Fibroblast of the conjunctiva (primary cell): ENCODE results near the gene FEZ2.

ENCODE experiments used
- DNase-seq: peaks from one replicate; pipeline ENCODE4 v3.0.0-alpha.2; 2010; ENCODE audit warnings: low read depth

The FEZ2 gene

DNA sequence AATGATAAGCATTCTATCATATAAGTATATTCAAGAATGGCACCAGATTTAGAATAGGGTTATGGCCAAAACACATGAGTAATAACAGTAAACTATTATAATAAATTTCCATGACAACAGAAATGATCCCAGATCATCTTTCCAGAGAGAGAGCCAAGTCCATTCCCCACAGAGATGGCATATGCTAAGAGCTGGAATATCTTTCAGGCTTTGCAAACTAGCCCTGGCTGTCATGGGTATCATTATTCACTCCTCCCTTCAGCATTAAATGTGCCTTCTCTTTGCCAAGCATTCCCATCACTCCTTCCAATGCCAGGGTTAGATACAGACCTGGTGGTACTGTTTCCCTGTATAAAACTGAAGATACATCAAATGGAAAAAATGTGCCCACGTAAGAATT, 10.9 kb downstream of the FEZ2 start:
- no peak for DNase-seq

DNA sequence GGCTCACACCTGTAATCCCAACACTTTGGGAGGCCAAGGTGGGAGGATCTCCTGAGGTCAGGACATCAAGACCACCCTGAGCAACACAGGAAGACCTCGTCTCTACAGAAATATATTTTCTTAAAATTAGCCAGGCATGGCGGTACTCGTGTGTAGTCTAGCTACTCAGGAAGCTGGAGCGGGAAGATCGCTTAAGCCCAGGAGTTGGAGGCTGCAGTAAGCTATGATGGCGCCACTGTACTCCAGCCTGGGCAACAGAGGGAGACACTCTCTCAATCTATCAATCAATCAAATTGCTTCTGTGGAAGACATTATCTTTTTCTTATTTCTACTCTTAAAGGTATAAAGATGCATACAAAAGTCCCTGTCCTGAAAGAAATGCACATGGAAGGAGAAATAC, 11.3 kb downstream of the FEZ2 start:
- no peak for DNase-seq

DNA sequence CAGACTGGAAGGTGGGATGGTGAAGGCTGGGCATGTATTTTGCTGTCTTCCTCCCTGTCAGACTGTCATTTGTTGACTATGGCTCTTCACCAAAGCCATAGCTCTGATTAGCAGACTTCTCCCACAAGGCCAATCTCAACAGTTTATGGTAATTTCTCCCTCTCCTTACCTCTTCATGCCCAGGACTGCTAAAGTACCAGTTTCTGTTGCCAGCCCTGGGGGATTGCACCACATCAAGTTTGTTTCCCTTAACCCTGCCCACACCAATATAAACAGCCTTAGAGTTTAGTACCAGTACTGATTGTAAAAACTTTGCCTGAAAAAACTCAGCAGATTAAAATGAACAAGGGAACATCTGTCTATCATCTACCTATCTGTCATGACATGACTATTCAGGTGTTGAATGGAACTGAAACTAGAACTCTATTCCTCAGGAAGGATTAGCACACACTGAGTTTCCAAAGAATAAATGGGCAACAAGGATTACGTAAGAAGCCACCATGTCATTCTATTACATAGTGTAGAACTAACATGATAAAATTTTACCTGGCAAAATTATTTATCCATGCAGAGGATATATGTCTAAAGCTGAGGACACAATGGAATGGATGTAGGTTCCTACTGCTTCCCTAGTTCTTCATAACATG, 13.7 kb downstream of the FEZ2 start:
- DNase-seq, result no peak

DNA sequence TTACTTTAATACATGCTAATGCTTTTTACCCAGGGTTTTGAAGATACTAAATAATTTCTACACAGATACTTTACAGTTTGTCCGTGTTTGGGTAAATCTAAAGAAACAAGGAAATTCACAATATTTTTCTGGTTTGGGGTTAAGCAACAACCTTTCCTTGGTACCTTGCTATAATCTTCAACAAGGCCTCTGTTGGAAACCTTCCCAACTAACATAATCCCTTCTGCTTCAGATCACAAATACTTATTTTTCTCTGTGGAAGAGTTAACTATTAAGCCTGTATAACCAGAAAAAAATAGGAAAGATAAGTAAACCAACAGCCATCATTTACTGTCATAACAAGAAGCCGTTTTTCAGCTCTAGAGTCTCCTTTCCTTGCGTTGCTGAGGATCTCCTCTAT, 15.0 kb downstream of the FEZ2 start:
- no peak for DNase-seq

DNA sequence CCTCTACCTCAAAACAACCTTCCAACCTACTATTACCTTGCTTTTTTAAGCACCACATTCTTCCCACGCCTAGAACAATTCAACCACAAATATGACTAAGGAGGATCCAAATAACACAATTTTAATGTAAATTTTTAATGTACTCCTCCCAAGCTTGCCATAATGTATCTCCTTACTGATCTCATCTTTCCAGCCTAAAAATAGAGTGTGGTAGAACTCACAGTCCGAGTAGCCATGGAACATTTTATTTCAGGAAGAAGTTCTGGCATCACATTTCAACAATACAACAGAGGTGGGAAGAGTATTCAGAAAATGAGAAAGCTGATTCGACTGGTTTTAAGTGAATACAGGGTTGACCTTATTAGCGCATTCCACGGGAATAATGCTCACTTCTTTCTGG, 15.4 kb downstream of the FEZ2 start:
- DNase-seq, result no peak

DNA sequence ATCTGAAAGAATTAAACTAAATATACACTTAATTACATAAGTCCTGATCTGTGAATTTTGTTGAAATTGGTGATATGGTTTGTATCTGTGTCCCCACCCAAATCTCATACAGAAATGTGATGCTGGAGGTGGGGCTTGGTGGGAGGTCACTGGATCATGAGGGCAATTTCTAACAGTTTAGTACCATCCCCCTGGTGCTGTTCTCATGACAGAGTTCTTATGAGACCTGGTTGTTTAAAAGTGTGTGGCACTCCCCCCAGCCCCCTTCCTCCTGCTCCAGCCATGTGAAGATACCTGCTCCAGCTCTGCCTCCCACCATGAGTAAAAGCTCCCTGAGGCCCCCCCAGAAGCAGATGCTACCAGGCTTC, 18.7 kb downstream of the FEZ2 start:
- no peak for DNase-seq

DNA sequence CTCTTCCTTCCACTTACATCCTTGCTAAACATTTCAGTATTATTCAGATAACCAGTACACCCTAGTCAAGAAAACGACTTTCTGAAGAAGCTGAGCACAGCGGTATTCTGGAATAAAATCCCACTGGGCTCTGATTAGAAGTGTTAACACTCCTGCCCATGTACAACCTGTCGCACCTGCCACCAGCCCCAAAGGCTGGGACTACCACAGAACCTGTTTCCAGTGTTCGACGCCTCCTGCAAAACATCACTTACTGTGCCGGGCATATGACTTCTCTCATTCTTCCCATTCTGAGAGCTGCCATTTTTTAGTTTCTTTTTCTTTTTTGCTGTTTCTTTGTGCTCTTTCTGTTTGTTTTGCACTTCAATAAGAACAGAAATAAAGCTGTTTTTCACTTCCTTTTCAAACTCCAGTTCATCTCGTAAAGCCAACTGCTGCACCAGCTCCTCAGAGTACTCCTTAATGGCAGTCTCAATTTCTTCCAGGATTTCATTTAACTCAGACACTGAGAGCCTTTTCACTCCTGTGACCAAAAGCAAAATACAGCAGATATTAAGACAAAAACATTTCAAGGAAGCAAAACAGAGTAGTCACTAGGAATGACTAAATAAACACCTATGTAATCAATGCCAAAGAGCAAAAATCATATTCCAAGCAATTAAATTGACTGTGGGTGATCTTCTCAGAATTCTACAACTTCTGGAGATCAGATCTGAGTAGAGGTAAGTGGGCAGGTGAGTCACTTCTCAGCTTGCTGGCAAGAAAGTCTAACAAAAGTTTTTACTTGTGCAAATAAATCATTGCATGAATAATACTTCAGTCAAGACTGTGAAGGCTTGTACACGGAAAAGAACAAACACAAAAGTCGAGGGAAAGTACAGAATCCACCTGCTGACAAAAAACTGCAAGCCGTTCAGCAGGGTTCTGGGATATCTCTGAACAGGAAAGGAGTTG, 19.3 kb downstream of the FEZ2 start:
- no peak for DNase-seq

DNA sequence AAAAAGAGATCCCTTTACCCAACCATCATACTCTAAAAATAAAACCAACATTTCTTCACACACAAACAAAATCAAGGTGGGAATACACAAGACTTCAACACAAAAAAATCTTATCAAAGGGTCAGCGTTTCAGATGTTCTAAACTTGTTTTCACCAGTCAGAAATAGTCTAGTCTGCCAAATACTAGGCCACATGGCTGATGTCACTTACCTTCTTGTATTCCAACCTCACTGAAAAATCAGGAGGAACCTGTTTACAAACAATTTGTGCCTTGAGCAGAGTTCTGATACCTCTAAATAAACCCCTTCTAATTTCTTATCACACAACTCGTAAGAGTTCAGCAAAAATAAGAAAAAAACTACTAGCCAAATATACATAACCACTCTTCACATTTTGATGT, 20.1 kb downstream of the FEZ2 start:
- no peak for DNase-seq

DNA sequence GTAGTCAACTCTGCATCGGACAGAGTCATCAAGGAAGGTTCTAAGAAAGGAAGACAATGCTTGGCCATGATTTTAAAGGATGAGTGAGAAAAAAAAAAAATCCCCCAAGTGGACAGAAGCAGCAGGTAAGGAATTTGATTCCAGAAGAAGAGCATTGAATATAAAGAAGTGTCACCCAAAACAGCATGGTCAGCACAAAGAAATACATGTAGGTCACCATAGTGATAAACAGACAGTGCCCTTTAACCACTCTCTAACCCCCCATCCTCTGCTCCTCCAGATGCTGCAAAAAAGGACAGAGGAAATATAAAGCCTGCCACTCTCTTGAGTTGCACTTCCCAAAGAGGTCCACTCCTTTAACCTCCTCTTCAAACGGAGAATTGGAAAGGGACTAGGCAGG, 23.4 kb downstream of the FEZ2 start:
- no peak for DNase-seq

DNA sequence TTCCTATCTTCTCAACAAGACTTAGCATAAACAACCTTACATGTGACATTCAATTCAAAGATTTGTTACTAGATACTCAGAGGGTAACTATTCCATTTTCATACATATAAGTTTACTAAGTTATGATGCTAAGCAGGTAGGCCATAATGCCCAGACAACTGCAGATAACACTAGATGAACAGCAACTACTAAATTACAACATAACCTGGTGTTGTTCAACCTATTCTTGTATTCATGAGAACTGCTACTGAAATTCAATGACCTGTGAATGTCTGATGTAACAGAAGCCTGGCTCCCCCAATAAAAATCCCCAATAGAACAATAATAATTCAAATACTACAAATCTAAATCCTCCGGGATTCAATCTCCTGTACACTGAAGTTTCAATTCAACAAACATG, 24.8 kb downstream of the FEZ2 start:
- no peak for DNase-seq

DNA sequence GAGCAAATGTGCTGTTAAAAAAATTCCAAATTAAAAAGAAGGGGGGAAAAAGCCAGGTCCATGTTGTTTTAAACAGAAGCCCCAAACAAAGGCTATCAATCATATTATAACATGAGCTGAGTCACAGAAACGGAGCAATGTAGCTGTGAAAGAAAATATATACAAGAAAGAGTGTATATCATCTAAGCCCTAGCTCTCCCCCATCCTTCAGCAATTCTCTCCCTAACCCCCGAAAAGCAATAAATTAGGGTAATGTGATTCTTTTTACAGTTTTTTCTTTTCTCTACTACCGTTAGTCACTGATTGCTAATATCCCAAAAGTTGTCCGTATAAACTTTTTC, 25.3 kb downstream of the FEZ2 start:
- no peak for DNase-seq

DNA sequence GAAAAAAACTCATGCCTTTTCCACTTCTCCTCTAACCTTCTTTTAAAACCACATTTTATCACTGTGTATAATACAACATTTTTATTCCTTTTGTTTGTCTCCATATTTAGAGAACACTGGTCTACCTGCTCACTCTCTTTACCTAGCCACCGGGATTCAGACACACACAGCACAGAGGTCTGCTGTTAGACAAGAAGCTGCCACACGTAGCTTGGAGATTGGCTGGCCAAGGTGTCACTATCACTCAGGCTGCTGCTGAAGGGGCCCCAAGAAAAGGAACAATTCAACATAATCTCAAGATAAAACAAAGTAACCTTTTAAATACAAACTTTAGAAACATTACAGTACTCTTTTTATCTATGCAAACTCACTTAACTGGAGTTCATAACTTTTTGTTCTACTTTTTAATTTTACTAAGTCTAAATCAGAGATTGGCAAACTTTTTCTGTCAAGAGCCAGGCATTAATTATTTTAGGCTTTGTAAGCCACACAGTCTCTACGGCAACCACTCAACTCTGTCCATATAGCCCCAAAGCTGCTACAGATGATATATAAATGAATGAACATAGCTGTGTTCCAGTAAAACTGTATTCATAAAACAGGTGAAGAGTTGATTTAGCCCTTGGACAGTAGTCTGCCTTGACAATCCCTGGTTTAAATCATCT, 25.8 kb downstream of the FEZ2 start:
- no peak for DNase-seq

DNA sequence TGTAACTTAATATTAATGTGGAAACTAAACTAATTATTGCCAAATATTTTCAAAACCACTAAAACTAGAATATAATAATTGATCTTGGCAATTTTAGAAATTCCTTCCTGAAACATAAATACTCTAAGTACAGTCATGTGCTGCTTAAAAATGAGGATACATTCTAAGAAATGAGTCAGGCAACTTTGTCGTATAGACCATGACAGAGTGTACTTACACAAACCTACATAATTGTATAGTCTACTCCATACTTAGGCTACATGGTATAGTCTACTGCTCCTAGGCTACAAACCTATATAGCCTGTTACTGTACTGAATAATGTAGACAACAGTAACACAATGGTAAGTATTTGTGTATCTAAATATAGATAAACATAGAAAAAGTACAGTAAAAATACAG, 27.6 kb downstream of the FEZ2 start:
- no peak for DNase-seq

DNA sequence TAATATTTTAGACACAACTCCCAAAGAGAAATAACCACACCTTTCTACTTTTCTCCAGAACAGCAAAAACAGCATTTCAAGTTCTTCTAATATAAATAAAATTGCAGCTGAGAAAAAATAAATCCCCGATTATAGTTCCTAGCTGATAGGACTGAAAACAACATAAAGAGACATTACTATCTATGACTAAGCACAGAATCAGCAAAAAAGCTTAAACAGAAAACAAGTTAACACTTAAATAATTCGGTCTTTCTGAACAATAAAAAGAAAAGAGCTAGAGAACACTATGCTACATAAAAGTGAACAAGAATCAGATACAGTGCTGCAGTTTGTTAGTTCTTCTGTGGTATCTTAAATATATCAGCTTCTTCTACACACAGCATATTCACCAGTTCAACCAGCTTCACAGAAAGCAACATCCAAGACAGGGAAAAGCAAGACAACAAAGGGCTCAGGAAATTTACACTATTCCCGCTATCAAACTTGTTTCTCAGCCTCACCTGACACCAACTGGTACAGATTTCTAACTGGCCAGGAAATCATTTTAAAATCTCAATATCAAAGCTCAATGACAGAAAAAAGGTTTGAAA, 28.6 kb downstream of the FEZ2 start:
- no peak for DNase-seq

DNA sequence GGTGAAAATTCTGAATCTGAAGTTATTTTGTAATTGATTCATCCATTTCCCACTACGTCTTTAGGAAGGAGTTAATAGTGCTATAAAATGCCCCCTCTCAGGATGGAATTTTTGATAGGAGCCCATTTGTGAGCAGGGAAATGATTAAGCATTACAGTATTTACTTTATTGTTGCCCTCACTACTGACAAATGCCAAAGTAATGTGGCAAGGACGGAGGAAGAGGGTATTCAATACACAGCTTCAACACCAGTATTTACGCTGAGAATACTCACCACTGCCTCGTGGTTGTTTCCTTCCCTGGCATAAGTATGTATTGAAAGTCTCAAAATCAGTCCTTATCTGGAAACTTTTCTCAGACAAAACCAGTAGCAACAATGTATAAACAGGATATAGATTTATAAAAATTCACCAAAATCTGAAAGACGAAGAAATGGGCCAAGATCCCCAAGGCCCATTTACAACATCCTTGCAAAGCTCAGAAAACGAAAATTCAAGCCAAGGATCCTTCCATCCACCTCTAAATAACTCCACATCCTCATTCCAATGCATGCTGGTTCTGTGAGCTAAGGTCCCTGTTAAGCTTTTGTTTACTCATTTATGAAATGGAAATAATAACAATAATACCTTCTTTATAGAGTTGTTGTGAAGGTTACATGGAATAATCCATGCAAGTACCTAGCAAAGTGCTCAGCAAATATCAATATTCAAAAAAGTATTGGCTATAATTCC, 29.3 kb downstream of the FEZ2 start:
- no peak for DNase-seq

DNA sequence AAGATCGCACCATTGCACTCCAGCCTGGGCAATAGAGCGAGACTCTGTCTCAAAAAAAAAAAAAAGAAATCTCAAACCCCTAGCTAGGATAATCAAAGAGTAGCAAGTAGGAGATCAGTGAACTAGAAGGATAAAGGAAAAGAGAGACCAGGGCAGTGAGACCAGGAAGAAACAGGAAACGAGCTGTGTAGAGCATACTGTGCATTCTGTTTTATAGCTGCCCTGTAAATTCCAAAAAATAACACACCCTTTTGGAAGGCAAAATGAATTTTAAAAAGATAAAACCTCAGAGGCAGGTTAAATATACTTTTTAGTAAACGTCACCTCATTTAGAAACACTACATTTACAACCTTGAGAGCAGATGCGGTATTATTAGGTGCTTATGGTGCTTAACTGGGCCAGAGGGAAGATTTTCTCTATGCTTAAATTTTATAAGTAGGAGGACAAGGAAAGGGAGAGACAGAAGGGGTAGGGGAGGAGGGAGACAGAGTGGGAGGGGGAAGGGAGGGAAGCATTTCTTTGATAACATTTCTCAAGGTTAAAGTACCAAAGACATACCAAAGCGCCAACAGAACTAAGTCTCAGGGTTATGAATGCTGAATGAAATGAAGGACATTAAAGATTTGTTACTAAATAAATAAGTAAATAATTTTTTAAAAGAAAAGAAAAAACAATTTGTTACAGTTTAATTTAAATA, 30.1 kb downstream of the FEZ2 start:
- DNase-seq, result no peak

DNA sequence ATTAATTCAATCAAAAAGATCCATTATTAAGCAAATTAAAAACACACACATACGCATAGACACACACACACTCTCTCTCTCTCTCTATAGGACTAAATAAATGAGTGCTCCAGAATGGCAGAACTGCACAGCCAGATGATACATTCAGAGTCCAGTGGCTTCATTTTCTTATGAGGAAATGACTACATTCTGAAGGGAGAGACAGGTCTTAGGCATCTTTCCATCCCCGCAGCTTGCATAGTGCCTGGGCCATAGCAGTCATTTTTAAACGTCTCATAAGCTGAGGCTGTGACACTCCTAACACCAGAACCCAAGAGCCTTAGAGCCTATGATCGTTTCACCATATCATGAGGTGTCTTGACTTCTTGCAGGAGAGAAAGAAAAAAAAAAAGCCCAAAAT, 31.1 kb downstream of the FEZ2 start:
- DNase-seq, result no peak

DNA sequence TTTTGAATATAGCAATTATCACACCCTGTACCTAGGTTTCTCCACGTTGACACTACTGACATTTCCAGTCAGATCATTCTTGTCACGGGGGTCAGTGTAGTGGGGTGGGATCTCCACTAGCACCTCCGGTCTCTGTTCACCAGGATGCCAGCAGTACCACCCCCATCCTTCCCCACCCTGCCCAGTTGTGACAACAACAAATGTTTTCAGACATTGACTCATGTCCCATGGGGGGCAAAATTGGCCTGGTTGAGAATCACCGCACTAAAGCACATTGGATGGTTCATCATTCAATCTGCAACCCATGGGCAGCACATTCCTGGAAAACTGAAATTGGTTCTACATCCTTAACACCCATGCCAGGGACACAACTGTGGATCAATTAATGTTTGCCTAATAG, 32.3 kb downstream of the FEZ2 start:
- DNase-seq, result no peak

DNA sequence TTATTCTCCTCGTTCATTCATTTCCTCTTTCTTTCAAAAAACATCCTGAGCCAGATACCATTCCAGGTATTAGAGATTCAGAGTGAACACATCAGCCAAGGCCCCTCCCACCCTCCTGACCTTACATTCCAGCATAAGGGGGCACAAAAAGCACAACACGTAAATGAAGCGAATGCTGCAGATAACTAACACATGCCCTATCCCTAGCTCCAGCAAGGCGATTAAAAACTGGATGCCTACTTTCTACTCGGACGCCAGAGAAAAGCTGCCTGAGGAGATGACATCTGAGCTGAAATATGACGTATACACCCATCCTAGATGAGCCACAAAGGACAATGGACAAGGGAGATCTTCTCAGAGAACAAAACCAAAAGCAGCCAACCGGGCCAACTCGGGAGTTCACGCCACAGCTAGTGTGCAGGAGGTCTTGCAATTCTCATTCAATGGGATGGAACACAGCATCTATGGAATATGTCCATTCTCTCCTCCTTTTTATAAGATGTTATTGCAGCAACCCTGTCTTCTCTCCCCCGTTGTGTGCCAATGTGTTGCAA, 33.5 kb downstream of the FEZ2 start:
- DNase-seq, result no peak

DNA sequence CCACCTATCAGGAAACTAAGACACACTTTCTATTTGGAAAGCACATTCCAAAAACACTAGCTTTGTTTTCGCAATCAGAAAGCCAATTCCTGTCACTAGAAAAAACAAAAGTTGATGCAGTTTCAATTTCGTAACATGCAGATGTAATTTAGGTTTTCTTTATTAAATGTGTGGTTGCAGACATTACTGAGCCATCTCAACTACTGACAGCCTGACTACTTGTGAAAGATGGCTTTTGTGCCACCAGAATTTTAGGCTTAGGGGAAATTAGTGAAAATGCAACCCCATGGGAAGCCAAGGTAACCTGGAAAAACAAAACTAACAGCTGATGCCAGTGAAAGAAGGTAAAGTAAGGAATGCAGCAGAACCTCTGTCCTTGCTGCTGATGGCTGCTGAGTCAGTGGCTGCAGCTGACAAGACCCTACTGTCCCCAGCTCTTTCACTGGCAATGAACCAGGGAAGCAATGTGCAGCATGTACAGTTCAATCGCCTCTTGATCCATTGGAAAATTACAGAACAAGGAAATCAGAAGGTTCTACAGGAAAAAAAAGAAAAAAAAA, 34.9 kb downstream of the FEZ2 start:
- DNase-seq, result peak; percentile 17

DNA sequence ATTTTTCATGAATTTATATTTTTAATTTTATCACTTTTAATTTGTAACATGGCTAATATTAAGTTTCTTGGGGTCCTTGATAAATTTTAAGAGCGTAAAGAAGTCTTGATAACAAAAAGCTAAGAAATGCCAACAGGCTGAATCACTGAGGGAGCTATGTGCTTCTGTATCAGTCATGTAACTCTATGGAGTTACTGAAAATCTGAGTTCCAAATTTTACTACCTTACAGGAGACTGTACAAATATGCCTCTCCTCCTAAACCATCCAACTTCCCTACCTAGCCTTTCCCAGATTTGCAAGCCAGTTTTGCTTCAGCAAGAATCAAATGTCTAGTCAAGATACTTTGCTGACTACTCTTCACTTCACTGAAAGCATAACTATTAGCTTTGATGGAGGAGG, 35.7 kb downstream of the FEZ2 start:
- DNase-seq, result no peak
